GM18951 (cell line): ENCODE data around the gene PON2.

ENCODE experiments used
- POLR2A ChIP-seq: IDR thresholded peaks from 4 replicates; pipeline ENCODE4 v1.6.1; 2011; ENCODE audit warnings: mild to moderate bottlenecking; ENCODE audit not compliant: insufficient read length, insufficient read depth; ENCODE audit errors: extremely low read depth
- in situ Hi-C: fragments of 300-500 bp; cut with MboI; formaldehyde crosslinking; loops from one replicate; pipeline ENCODE4 v1.12.0; 2022; ENCODE audit warnings: low sequenced_read_pairs, mixed read lengths, inconsistent platforms; ENCODE audit not compliant: unreplicated experiment

PON2 gene

GRCh38 chr7:95375591-95376257 is 59.1 kb downstream of the PON2 start:
- in situ Hi-C loops, result no loop called here
- TF ChIP-seq POLR2A, result no peak

- in situ Hi-C loops, result no loop called here
- no peak for TF ChIP-seq POLR2A
Measured at GRCh38 chr7:95373323-95373722, 61.5 kb downstream of the PON2 start.

GRCh38 chr7:95368235-95368634 is 66.6 kb downstream of the PON2 start:
- no peak for TF ChIP-seq POLR2A
- in situ Hi-C loops, result no loop called here

- in situ Hi-C loops, result no loop called here
- TF ChIP-seq POLR2A, result no peak
Measured at GRCh38 chr7:95367606-95368005, 67.2 kb downstream of the PON2 start.

- no peak for TF ChIP-seq POLR2A
- in situ Hi-C loops, result no loop called here
Measured at GRCh38 chr7:95365151-95365550, 69.7 kb downstream of the PON2 start.

GRCh38 chr7:95357623-95358022 is 77.2 kb downstream of the PON2 start:
- no peak for TF ChIP-seq POLR2A
- in situ Hi-C loops, result no loop called here
